ENCODE data around the gene SOCS7. TPM values are rescaled to one million over a fixed set of nuclear protein-coding genes. Genes with fewer than 3 reads are reported as not detected.

The SOCS7 gene
- total and polyA plus RNA-seq, 4 donors: 0.74 to 11.0 (median 2.9) TPM

DNA sequence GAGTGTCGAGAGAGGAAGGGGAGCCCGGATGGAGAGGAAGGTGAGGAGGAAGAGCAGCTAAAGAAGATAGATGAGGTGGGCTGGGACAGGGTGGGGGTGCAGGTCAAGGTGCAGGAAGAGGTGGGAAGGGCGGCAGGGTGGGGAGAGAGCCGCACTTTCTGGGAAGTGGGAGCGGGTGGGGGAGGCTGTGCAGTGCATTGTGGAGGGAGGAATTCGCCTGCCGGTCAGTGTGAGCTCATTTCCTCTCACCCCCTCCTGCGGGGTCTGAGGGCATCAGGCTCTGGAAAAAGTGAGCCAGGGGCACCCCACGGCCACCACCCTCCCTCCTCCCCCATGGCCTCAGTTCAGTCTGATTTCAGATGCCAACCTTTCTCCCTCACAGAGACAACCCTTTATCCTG is 74.1 kb downstream of the SOCS7 start:
- H3K9ac ChIP-seq (ENCODE audit: low read depth in 1 of 2, low read length in 2 of 2): no peak overlapping the region

DNA sequence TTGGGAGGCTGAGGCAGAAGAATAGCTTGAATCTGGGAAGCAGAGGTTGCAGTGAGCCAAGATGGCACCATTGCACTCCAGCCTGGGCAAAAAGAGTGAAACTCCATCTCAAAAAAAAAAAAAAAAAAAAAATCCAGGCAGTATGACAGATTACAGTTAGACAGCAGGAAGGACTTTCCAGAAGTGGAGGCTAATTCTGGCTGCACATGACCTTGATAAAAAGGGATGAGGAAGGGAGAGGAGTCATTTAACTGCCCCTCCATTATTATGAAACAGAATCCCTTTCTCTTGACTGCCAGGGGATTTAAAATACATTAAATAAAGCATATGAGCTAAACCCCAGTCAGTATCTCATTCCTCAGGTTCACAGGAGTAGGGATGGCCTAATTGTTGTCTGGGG is 74.8 kb downstream of the SOCS7 start:
- peaks cover 0 to 7% (median 2%) of the 10 kb centered on the region in 4 donors for H3K27me3 ChIP-seq (ENCODE audit: control insufficient read depth in 4 of 4, insufficient read depth in 4 of 4, low read length in 3 of 4)
- H3K9ac ChIP-seq (ENCODE audit: low read depth in 1 of 2, low read length in 2 of 2): no peak overlapping the region
- peaks cover 6 to 11% (median 7%) of the 10 kb centered on the region in 4 donors for H3K4me1 ChIP-seq (ENCODE audit: control insufficient read depth in 4 of 4, insufficient read depth in 4 of 4, low read length in 3 of 4)
- H3K4me3 ChIP-seq (ENCODE audit: low read depth in 1 of 3, low read length in 3 of 3): no peak overlapping the region
- no peak for TF ChIP-seq REST (IDR thresholded peaks at IDR 0.05)
- TF ChIP-seq MAX (IDR thresholded peaks at IDR 0.05): no peak
- TF ChIP-seq EGR1 (IDR thresholded peaks at IDR 0.05; ENCODE audit: low read depth in 2 of 2): no peak
- TF ChIP-seq CTCF (IDR thresholded peaks at IDR 0.05; ENCODE audit: low read depth, low read length, missing input control): no peak
- TF ChIP-seq GABPA (IDR thresholded peaks at IDR 0.05 in 1 of 2, conservative IDR thresholded peaks at IDR 0.05 in 1 of 2): no peak
- TF ChIP-seq FOXA2 (IDR thresholded peaks at IDR 0.05): no peak
- TF ChIP-seq, protein P1, sequence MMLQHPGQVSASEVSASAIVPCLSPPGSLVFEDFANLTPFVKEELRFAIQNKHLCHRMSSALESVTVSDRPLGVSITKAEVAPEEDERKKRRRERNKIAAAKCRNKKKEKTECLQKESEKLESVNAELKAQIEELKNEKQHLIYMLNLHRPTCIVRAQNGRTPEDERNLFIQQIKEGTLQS (IDR thresholded peaks at IDR 0.05): no peak
- no peak for TF ChIP-seq HNF4G (IDR thresholded peaks at IDR 0.05)
- TF ChIP-seq, protein P2, sequence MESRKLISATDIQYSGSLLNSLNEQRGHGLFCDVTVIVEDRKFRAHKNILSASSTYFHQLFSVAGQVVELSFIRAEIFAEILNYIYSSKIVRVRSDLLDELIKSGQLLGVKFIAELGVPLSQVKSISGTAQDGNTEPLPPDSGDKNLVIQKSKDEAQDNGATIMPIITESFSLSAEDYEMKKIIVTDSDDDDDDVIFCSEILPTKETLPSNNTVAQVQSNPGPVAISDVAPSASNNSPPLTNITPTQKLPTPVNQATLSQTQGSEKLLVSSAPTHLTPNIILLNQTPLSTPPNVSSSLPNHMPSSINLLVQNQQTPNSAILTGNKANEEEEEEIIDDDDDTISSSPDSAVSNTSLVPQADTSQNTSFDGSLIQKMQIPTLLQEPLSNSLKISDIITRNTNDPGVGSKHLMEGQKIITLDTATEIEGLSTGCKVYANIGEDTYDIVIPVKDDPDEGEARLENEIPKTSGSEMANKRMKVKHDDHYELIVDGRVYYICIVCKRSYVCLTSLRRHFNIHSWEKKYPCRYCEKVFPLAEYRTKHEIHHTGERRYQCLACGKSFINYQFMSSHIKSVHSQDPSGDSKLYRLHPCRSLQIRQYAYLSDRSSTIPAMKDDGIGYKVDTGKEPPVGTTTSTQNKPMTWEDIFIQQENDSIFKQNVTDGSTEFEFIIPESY (IDR thresholded peaks at IDR 0.05): no peak
- no peak for TF ChIP-seq FOXA1 (IDR thresholded peaks at IDR 0.05)
- no peak for TF ChIP-seq NR2F2 (IDR thresholded peaks at IDR 0.05)
- no peaks in the 10 kb centered on the region for H3K36me3 ChIP-seq (ENCODE audit: control insufficient read depth in 4 of 4, insufficient read depth in 3 of 4, low read depth in 1 of 4, low read length in 3 of 4)
- no peak for DNase-seq (ENCODE audit: low spot score)
- H3K9me3 ChIP-seq (ENCODE audit: control insufficient read depth in 4 of 4, low read length in 3 of 4): no peaks in the 10 kb centered on the region
- H3K27ac ChIP-seq (ENCODE audit: low read depth in 1 of 2, low read length in 2 of 2): peak overlapping the region in 1 of 2 donors; percentile 17

More for the DNA sequence above, 74.1 kb downstream of the SOCS7 start:
- DNase-seq (ENCODE audit: low spot score): no peak
- Histone ChIP-seq H3K27ac (ENCODE audit: low read depth in 1 of 2, low read length in 2 of 2) (peak overlapping the region; percentile 45 to 55), H3K27me3 (ENCODE audit: control insufficient read depth in 4 of 4, insufficient read depth in 4 of 4, low read length in 3 of 4) (peaks cover 0 to 11% (median 3%) of the 10 kb centered on the region in 4 donors), H3K4me3 (ENCODE audit: low read depth in 1 of 3, low read length in 3 of 3) (no peak overlapping the region), H3K4me1 (ENCODE audit: control insufficient read depth in 4 of 4, insufficient read depth in 4 of 4, low read length in 3 of 4) (peaks cover 6 to 11% (median 7%) of the 10 kb centered on the region in 4 donors), H3K9me3 (ENCODE audit: control insufficient read depth in 4 of 4, low read length in 3 of 4) (no peaks in the 10 kb centered on the region), H3K36me3 (ENCODE audit: control insufficient read depth in 4 of 4, insufficient read depth in 3 of 4, low read depth in 1 of 4, low read length in 3 of 4) (no peaks in the 10 kb centered on the region)
- 52% methylated on average over 9 of the region's 9 CpGs for WGBS
- TF ChIP-seq GABPA (IDR thresholded peaks at IDR 0.05 in 1 of 2, conservative IDR thresholded peaks at IDR 0.05 in 1 of 2): no peak
